Measurements from ENCODE around the gene SPTLC3. TPM values are rescaled to one million over a fixed set of nuclear protein-coding genes. Genes with fewer than 3 reads are reported as not detected.

SPTLC3 gene
- total and polyA plus RNA-seq, 2 donors (not counting 1 experiment from before 2014, with no cell fraction given): not detected

- no peaks in the 10 kb centered on the region for H3K4me1 Mint-ChIP-seq
- no peaks in the 10 kb centered on the region for H3K79me2 ChIP-seq (ENCODE audit: control insufficient read depth, insufficient read depth, low read length)
- H3K4me3 ChIP-seq (ENCODE audit: control extremely low read depth in 1 of 5, extremely low read depth in 1 of 5, insufficient read depth in 1 of 5, low read depth in 2 of 5, low read length in 4 of 5): no peak overlapping the region
- no peaks in the 10 kb centered on the region for H4K20me1 ChIP-seq (ENCODE audit: control insufficient read depth, insufficient read depth, low read length, poor library complexity, severe bottlenecking)
- H3K4me1 ChIP-seq (ENCODE audit: control insufficient read depth in 2 of 2, insufficient read depth in 2 of 2, low read length in 2 of 2): no peaks in the 10 kb centered on the region
- H3K4me3 Mint-ChIP-seq: no peak overlapping the region
- no peaks in the 10 kb centered on the region for H3K27me3 ChIP-seq (replicated peaks in 1 of 4; ENCODE audit: control extremely low read depth in 1 of 4, control insufficient read depth in 3 of 4, insufficient read depth in 4 of 4, low read length in 3 of 4)
- no peak overlapping the region for H3K27ac ChIP-seq (ENCODE audit: low read length in 2 of 2)
- H3K27me3 Mint-ChIP-seq: no peaks in the 10 kb centered on the region
- CTCF ChIA-PET: no interaction called here
- no peak overlapping the region for H2AFZ ChIP-seq (ENCODE audit: insufficient read depth, low read depth, low read length, poor library complexity, severe bottlenecking)
- POLR2A ChIA-PET: no interaction called here
- H3K9me3 ChIP-seq (ENCODE audit: control extremely low read depth in 1 of 3, control insufficient read depth in 2 of 3, insufficient read depth in 1 of 3, low read length in 2 of 3): no peaks in the 10 kb centered on the region
- DNase-seq: no peak
- H3K9me3 Mint-ChIP-seq (ENCODE audit: insufficient read depth): no peaks in the 10 kb centered on the region
- no peak overlapping the region for H3K9ac ChIP-seq (ENCODE audit: low read length)
- intact Hi-C loops (cut with micrococcal nuclease): no loop called here
- no peak overlapping the region for H3K27ac Mint-ChIP-seq
- TF ChIP-seq CTCF (IDR thresholded peaks at IDR 0.05) (no peak), EZH2 (IDR thresholded peaks at IDR 0.05; ENCODE audit: borderline replicate concordance, insufficient read depth, low read depth, low read length, poor library complexity, severe bottlenecking) (no peak)
- H3K4me2 ChIP-seq (replicated peaks; ENCODE audit: low read depth, low read length, poor library complexity, severe bottlenecking): no peak overlapping the region
- whole genome bisulfite sequencing (ENCODE audit: insufficient coverage): 80% methylated on average over 1 of the region's 5 CpGs
- ATAC-seq (ENCODE audit: low read depth): no peak
- H3K36me3 ChIP-seq (replicated peaks in 1 of 2; ENCODE audit: control extremely low read depth in 1 of 2, control insufficient read depth in 1 of 2, extremely low read depth in 1 of 2, insufficient read depth in 2 of 2, low read length in 1 of 2): no peaks in the 10 kb centered on the region
These were observed 6.5 kb upstream of the SPTLC3 start for GRCh38 chr20:13002251-13002650.

- TF ChIP-seq CTCF (IDR thresholded peaks at IDR 0.05): no peak
- TF ChIP-seq EZH2 (IDR thresholded peaks at IDR 0.05; ENCODE audit: borderline replicate concordance, insufficient read depth, low read depth, low read length, poor library complexity, severe bottlenecking): no peak
- no peaks in the 10 kb centered on the region for H3K27me3 ChIP-seq (replicated peaks in 1 of 4; ENCODE audit: control extremely low read depth in 1 of 4, control insufficient read depth in 3 of 4, insufficient read depth in 4 of 4, low read length in 3 of 4)
- no peak for DNase-seq
- ChIA-PET POLR2A (no interaction called here), CTCF (no interaction called here)
- Mint-ChIP-seq H3K27ac (no peak overlapping the region), H3K4me1 (peaks cover 26% of the 10 kb centered on the region), H3K9me3 (ENCODE audit: insufficient read depth) (no peaks in the 10 kb centered on the region), H3K27me3 (no peaks in the 10 kb centered on the region), H3K4me3 (no peak overlapping the region)
- H3K9ac ChIP-seq (ENCODE audit: low read length): no peak overlapping the region
- H3K4me2 ChIP-seq (replicated peaks; ENCODE audit: low read depth, low read length, poor library complexity, severe bottlenecking): no peak overlapping the region
- no peaks in the 10 kb centered on the region for H3K79me2 ChIP-seq (ENCODE audit: control insufficient read depth, insufficient read depth, low read length)
- H4K20me1 ChIP-seq (ENCODE audit: control insufficient read depth, insufficient read depth, low read length, poor library complexity, severe bottlenecking): no peaks in the 10 kb centered on the region
- intact Hi-C loops (cut with micrococcal nuclease): no loop called here
- H3K4me3 ChIP-seq (ENCODE audit: control extremely low read depth in 1 of 5, extremely low read depth in 1 of 5, insufficient read depth in 1 of 5, low read depth in 2 of 5, low read length in 4 of 5): no peak overlapping the region
- no peaks in the 10 kb centered on the region for H3K9me3 ChIP-seq (ENCODE audit: control extremely low read depth in 1 of 3, control insufficient read depth in 2 of 3, insufficient read depth in 1 of 3, low read length in 2 of 3)
- no peaks in the 10 kb centered on the region for H3K36me3 ChIP-seq (replicated peaks in 1 of 2; ENCODE audit: control extremely low read depth in 1 of 2, control insufficient read depth in 1 of 2, extremely low read depth in 1 of 2, insufficient read depth in 2 of 2, low read length in 1 of 2)
- H3K4me1 ChIP-seq (ENCODE audit: control insufficient read depth in 2 of 2, insufficient read depth in 2 of 2, low read length in 2 of 2): peaks cover 20 to 22% of the 10 kb centered on the region in 2 donors
- H3K27ac ChIP-seq (ENCODE audit: low read length in 2 of 2): no peak overlapping the region
- no peak for ATAC-seq (ENCODE audit: low read depth)
- H2AFZ ChIP-seq (ENCODE audit: insufficient read depth, low read depth, low read length, poor library complexity, severe bottlenecking): no peak overlapping the region
- no CpG with 5 or more reads among the region's 3 CpGs for WGBS (ENCODE audit: insufficient coverage)
These were observed 1.9 kb upstream of the SPTLC3 start for GRCh38 chr20:13006825-13007224.
